22Rv1 (cell line): Measurements from ENCODE around the gene INO80C.

ENCODE experiments used
- CTCF ChIP-seq: fragments of 450-650 bp; IDR thresholded peaks from 2 replicates; pipeline ENCODE4 v1.5.1; 2017; ENCODE audit warnings: mild to moderate bottlenecking
- ZFX ChIP-seq: fragments of 450-650 bp; IDR thresholded peaks from 2 replicates; pipeline ENCODE4 v1.6.1; 2017; ENCODE audit warnings: antibody characterized with exemption, borderline replicate concordance

- TF ChIP-seq CTCF (no peak), ZFX (no peak)
Measured at GRCh38 chr18:35451916-35452315, 45.8 kb downstream of the INO80C start.
